HL-60 (cell line): ENCODE measurements around the gene DPP8.
"Not testable (repeated sequence)": the region's sequence is repeated elsewhere in the genome, so short reads cannot be mapped to it uniquely, and the experiment has no call there.

Source experiments
- DNase-seq, 2 experiments: peaks; one replicate each; pipeline ENCODE4 v3.0.0-alpha.2; 2010 to 2020; ENCODE audit warnings: low read depth in 1 of 2, low spot score in 1 of 2
- H3K27ac ChIP-seq: fragments of 250-450 bp; sonication (Bioruptor Pico); replicated peaks from 2 replicates; pipeline ENCODE4 v1.5.1; 2020; ENCODE audit warnings: mild to moderate bottlenecking, moderate library complexity
- H3K27me3 ChIP-seq: fragments of 250-450 bp; sonication (Bioruptor Pico); 2 replicates; pipeline ENCODE4 v1.5.1; 2021; ENCODE audit warnings: mild to moderate bottlenecking, moderate library complexity; ENCODE audit not compliant: insufficient read depth, poor library complexity, severe bottlenecking
- H3K4me3 ChIP-seq: replicated peaks from 2 replicates; pipeline ENCODE4 v1.5.1; 2011; ENCODE audit warnings: mild to moderate bottlenecking, control low read depth, low read length; ENCODE audit not compliant: insufficient read depth
- GABPA ChIP-seq: IDR thresholded peaks from 2 replicates; pipeline ENCODE4 v1.6.1; 2012; ENCODE audit warnings: low read depth
- POLR2AphosphoS5 ChIP-seq: IDR thresholded peaks from 2 replicates; pipeline ENCODE4 v1.6.1; 2012; ENCODE audit warnings: low read depth
- SPI1 ChIP-seq: IDR thresholded peaks from 2 replicates; pipeline ENCODE4 v1.6.1; 2012; ENCODE audit warnings: low read depth, mild to moderate bottlenecking, borderline replicate concordance
- TF ChIP-seq, protein P1 (sequence below): IDR thresholded peaks from one replicate; pipeline ENCODE4 v1.5.1; 2011; ENCODE audit warnings: low read length, control low read depth, inconsistent platforms; ENCODE audit not compliant: insufficient read depth
- TF ChIP-seq, protein P2 (sequence below): IDR thresholded peaks from 2 replicates; pipeline ENCODE4 v1.6.1; 2012; ENCODE audit warnings: low read depth; ENCODE audit not compliant: insufficient replicate concordance

Gene DPP8

DNA sequence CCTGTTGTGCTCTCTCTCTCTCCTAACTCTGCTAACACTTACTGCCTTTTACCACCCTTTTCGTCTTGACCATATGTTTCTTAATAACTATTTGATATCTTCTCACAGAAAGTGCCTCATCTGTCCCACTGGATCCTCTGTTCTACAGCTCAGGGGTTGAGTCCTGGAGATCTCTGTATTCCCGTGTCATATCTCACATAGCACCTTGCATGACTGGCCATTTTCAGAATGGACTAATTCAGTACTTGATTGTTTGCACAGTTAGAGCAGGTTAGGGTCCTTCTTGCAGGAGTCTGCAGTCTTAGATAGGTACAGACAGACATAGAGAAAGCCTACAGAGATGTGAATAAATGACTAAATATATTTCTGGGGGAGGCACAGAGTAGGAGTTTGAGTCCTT, 33.7 kb upstream of the DPP8 start:
- H3K4me3 ChIP-seq = no peak overlapping the region
- no peak for DNase-seq
- H3K27ac ChIP-seq = no peak overlapping the region
- no peaks in the 10 kb centered on the region for H3K27me3 ChIP-seq
- TF ChIP-seq GABPA (no peak), POLR2AphosphoS5 (no peak), SPI1 (no peak)
- TF ChIP-seq, protein P1, sequence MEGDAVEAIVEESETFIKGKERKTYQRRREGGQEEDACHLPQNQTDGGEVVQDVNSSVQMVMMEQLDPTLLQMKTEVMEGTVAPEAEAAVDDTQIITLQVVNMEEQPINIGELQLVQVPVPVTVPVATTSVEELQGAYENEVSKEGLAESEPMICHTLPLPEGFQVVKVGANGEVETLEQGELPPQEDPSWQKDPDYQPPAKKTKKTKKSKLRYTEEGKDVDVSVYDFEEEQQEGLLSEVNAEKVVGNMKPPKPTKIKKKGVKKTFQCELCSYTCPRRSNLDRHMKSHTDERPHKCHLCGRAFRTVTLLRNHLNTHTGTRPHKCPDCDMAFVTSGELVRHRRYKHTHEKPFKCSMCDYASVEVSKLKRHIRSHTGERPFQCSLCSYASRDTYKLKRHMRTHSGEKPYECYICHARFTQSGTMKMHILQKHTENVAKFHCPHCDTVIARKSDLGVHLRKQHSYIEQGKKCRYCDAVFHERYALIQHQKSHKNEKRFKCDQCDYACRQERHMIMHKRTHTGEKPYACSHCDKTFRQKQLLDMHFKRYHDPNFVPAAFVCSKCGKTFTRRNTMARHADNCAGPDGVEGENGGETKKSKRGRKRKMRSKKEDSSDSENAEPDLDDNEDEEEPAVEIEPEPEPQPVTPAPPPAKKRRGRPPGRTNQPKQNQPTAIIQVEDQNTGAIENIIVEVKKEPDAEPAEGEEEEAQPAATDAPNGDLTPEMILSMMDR = no peak
- TF ChIP-seq, protein P2, sequence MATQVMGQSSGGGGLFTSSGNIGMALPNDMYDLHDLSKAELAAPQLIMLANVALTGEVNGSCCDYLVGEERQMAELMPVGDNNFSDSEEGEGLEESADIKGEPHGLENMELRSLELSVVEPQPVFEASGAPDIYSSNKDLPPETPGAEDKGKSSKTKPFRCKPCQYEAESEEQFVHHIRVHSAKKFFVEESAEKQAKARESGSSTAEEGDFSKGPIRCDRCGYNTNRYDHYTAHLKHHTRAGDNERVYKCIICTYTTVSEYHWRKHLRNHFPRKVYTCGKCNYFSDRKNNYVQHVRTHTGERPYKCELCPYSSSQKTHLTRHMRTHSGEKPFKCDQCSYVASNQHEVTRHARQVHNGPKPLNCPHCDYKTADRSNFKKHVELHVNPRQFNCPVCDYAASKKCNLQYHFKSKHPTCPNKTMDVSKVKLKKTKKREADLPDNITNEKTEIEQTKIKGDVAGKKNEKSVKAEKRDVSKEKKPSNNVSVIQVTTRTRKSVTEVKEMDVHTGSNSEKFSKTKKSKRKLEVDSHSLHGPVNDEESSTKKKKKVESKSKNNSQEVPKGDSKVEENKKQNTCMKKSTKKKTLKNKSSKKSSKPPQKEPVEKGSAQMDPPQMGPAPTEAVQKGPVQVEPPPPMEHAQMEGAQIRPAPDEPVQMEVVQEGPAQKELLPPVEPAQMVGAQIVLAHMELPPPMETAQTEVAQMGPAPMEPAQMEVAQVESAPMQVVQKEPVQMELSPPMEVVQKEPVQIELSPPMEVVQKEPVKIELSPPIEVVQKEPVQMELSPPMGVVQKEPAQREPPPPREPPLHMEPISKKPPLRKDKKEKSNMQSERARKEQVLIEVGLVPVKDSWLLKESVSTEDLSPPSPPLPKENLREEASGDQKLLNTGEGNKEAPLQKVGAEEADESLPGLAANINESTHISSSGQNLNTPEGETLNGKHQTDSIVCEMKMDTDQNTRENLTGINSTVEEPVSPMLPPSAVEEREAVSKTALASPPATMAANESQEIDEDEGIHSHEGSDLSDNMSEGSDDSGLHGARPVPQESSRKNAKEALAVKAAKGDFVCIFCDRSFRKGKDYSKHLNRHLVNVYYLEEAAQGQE = no peak

DNA sequence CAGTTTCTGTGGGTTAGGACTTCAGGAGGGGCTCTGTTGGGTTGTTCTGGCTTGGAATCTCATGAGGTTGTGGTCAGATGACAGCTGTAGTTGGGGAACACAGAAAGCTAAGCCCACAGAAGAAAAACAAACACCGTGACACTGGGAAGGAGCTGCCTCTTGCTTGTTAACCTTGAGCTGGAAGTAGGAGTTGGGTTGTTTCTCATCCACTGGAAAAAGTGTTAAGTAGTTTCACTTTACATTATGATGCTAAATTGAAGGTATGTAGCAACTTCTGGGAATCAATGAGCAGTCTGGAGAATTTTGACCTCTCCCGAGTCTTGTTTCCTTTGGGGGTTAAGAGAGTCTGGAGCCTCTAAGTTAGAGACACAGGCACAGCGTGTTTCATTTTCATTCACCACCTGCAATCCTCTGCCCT, 33.2 kb upstream of the DPP8 start:
- Histone ChIP-seq H3K27me3 (no peaks in the 10 kb centered on the region), H3K27ac (no peak overlapping the region), H3K4me3 (no peak overlapping the region)
- no peak for DNase-seq
- TF ChIP-seq, protein P2 = no peak
- no peak for TF ChIP-seq GABPA
- TF ChIP-seq, protein P1 = no peak
- no peak for TF ChIP-seq POLR2AphosphoS5
- TF ChIP-seq SPI1 = no peak

DNA sequence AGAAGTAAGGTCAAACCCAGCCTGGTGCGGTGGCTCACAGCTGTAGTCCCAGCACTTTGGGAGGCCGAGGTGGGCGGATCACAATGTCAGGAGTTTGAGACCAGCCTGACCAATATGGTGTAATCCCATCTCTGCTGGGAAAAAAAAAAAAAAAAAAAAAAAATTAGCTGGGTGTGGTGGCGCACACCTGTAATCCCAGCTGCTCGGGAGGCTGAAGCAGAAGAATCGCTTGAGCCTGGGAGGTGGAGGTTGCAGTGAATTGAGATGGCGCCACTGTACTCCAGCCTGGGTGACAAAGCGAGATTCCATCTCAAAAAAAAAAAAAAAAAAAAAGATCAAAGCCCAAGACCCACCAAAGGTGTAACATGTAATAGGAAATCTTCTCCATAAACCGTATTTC, 31.8 kb upstream of the DPP8 start:
- not testable (repeated sequence) for H3K27me3 ChIP-seq, DNase-seq, H3K27ac ChIP-seq, H3K4me3 ChIP-seq

DNA sequence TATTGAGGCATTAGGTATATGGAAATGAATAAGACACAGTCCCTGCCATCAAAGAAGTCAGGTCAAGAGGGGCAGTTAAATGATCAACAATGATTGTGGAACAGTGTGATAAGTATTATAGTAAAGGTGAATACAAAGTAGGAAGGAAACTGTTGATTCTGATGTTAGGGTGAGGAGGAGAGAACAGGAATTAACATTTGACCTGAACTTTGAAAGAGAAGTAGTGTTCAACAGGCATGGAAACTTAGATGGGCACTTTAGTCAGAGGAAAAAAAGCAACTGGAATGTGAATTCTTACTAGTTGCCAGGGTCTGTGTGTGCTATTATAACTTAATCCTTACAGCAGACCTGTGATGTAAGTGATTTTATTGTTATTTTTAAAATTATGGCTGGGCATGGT, 30.4 kb upstream of the DPP8 start:
- TF ChIP-seq, protein P2 = no peak
- TF ChIP-seq, protein P1 = no peak
- no peak for TF ChIP-seq POLR2AphosphoS5
- no peak for TF ChIP-seq GABPA
- TF ChIP-seq SPI1 = no peak
- no peak overlapping the region for H3K4me3 ChIP-seq
- H3K27me3 ChIP-seq = no peaks in the 10 kb centered on the region
- DNase-seq = no peak
- no peak overlapping the region for H3K27ac ChIP-seq
